GM12873 (cell line): ENCODE measurements around the gene SHISAL1.

Experiments
- TF ChIP-seq, protein P1 (sequence below): IDR thresholded peaks from 2 replicates; pipeline ENCODE4 v1.5.1; 2012; ENCODE audit warnings: low read depth, mild to moderate bottlenecking, moderate library complexity, low read length, control low read depth; ENCODE audit not compliant: insufficient read depth; ENCODE audit errors: missing control alignments

Gene SHISAL1

DNA sequence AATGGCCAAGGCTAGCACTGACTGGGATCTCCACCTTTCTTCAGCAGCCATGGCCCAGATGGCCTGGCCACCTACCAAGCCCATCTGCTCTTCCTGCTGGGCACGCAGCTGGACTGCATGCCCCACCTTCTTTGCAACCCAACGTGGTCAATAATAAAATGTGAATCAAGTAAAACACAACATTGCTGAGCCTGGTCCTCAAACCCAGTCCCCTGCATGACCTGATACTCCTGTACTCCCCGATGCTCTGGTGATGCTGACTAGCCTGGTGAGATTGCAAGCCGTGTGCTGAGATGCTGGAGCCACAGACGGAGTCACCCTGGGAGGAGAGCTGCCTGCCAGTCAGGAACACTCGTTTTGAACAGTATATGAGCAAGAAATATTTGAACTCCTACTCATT, 98.0 kb downstream of the SHISAL1 start:
- TF ChIP-seq, protein P1, sequence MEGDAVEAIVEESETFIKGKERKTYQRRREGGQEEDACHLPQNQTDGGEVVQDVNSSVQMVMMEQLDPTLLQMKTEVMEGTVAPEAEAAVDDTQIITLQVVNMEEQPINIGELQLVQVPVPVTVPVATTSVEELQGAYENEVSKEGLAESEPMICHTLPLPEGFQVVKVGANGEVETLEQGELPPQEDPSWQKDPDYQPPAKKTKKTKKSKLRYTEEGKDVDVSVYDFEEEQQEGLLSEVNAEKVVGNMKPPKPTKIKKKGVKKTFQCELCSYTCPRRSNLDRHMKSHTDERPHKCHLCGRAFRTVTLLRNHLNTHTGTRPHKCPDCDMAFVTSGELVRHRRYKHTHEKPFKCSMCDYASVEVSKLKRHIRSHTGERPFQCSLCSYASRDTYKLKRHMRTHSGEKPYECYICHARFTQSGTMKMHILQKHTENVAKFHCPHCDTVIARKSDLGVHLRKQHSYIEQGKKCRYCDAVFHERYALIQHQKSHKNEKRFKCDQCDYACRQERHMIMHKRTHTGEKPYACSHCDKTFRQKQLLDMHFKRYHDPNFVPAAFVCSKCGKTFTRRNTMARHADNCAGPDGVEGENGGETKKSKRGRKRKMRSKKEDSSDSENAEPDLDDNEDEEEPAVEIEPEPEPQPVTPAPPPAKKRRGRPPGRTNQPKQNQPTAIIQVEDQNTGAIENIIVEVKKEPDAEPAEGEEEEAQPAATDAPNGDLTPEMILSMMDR: no peak

DNA sequence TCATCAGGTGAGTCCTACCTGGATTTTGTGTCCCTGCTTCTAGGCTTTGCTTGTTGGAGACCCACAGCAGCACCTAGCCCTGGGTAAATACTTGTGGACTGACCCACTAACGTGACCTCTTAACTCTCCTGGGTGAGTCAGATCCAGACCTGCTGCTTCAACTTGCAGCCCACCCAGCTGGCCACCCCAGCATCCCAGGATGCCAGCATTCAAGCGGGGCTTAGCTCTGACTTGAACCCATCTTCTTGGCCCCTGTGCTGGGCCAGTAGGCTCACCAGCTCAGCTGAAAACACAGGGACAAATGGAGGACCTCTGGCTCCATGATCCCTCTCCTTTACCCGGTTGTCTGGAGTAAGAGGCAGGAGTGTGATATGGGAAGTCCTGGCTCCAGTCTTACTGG, 98.6 kb downstream of the SHISAL1 start:
- TF ChIP-seq, protein P1: no peak

DNA sequence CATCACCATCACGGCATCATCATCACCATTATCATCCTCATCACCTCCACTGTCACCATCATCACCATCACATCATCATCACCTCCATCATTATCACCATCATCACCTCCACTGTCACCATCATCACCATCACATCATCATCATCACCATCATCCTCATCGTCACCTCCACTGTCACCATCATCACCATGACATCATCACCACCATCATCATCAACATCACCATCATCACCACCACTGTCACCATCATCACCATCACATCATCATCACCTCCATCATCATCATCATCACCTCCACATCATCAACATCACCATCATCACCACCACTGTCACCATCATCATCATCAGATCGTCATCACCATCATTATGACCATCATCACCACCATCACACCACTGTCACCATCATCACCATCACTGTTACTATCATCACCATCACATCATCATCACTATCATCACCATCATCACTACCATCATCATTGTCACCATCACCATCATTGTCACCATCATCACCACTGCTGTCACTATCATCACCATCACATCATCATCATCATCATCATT, 99.2 kb downstream of the SHISAL1 start:
- TF ChIP-seq, protein P1: no peak

DNA sequence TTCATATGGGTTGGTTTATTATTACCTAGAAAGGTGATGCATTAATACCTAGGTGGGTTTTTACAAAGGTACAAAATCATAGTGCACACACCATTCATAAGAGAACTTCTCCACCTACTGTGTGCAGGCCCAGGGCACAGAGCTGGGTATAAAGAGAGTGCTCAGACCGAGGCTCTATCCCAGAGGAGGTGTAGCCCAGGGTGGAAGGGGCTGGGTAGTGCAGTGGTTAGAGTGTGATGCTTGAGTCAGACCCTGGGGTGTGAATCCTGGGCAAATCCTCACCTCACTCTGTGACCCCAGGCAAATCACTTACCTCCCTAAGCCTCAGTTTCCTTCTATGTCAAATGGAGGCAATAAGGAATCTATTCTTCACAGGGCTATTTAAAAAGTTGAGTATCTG, 99.8 kb downstream of the SHISAL1 start:
- TF ChIP-seq, protein P1: no peak

DNA sequence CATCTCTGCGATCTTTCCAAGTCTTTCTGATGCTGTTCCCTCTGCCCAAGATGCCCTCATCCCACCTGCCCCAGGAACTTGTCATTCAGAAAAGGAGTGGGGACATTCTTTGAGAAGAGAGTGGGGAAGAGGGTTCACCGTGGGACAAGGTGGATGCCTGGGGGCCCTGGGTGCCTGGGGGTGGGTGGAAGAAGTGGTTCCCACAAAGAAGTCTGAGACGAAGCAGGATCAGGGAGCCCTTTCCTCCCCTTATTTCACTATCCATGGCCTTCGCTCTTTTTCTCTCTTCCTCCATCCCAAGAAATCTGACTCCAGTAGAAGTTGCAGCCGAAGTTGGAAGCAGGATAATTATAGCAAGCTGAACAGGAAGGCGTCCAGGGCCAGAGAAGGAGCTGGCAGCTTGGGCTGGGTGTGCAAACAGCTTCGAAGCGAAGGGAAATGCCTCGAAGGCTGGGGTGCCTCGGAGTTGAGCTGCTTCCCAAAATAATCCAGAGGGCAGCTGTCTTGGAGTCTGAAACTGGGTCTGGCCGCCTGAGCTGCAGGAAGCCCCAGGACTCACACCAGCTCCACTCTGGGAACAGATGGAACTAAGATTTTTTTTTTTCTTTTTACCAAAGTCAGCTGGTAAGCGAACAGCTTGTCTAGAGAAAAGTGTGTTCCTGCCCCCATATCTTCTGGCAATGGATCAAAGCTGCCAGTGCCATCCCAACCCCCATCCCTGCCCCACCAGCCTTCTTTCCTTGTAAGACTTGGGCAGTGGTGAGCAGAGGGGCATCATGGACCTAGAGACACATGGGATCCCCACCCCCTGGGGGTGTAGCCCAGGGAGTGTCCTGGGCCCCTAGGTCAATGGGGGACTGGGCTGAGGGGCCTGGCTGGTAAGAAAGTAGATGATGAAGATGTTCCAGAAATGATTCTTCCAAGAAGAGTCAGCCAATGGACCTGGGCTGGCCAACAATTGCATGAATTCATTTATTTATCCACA, 100.5 kb downstream of the SHISAL1 start:
- TF ChIP-seq, protein P1: no peak

DNA sequence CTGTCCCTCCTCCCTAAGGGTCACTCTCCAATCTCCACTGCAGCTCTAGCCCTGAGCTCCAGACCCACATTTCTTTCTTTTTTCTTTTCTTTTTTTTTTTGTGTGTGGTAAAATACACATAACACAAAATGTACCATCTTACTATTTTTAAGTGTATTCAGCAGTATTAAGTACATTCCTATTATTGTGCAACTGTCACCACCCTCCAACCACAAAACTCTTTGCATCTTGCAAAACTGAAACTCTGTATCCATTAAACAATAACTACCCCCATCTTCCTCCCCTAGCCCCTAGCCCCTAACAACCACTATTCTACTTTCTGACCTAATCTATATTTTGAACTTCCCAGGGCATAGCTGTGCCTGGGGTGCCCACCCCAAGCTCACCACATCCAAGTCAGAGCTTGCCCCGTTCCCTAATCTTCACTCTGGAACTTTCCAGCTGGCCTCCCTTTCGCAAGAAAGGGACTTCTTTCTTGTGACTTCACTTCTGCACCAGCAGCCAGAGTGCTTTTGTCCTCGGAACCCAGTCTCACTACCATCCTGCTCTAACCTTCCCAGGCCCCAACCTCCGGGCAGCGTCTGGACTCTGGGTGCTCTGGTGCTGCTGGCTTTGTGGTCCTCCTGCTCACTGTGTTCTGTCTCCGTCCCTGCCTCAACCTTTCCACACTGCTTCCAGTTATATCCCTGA, 101.3 kb downstream of the SHISAL1 start:
- TF ChIP-seq, protein P1: no peak

DNA sequence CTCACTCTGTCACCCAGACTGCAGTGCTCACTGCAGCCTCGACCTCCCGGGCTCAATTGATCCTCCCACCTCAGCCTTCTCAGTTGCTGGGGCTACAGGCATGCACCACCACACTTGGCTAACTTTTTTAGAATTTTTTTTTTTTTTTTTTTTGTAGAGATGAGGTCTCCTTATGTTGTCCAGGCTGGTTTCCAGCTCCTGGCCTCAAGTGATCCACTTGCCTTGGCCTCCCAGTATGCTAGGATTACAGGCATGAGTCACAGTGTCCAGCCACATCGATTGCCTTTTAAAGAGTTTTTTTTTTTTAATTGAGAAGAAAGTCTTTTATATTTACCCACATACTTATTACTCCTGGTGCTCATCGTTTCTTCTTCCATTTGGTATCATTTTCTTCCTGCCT, 102.0 kb downstream of the SHISAL1 start:
- TF ChIP-seq, protein P1: no peak
